Metanephros (tissue), 1 donor: ENCODE results near the gene ACP3. TPM values are rescaled to one million over a fixed set of nuclear protein-coding genes. Genes with fewer than 3 reads are reported as not detected.

Source experiments
- total RNA-seq: library from RNA; depleted of rRNA; stranded (reverse); fragments of >200 nt; gene quantifications from one replicate; pipeline ENCODE4 v1.2.3, GENCODE V29; 2014

The ACP3 gene
- total RNA-seq, result 79.9 TPM

GRCh38 chr3:132317229-132317948 is at the start of gene ACP3:
Gene ACP3 (plus strand): TSS chr3:132317407. CDS start chr3:132317457, 50 bp downstream.

Other genes with a start within 250 kb of the ACP3 start
- 52.0 TPM for gene DNAJC13, start 100.1 kb downstream of the ACP3 start, total RNA-seq